Jurkat, Clone E6-1 (cell line): ENCODE data around the gene NUP214.

Source experiments
- DNase-seq: peaks from one replicate; pipeline ENCODE4 v3.0.0-alpha.2; 2011; ENCODE audit warnings: low read depth, low spot score
- H3K4me3 ChIP-seq: 2 replicates; pipeline ENCODE4 v1.5.1; 2011; ENCODE audit warnings: mild to moderate bottlenecking, low read length, control low read depth, moderate library complexity

Gene NUP214

DNA sequence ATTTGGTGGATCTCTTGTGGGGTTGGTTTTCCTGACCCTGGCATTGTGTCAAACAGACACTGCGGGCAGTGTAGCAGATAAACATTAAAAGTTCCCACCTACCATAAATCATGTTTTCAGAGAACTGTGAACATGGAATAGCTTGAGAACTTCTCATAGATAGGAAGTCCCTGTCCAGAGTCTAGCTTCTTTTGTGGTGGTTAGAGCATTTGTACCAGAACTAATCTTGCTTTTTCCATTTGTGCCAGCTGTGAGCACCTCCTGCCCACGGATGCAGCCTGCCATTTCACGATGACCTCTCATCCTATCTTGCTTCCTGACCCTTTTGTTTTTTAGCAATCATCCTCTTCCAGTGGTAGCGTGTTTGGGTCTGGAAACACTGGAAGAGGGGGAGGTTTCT, 89.5 kb downstream of the NUP214 start:
- H3K4me3 ChIP-seq: no peak overlapping the region
- no peak for DNase-seq

GRCh38 chr9:131216806-131217205, 91.4 kb downstream of the NUP214 start:
- H3K4me3 ChIP-seq: no peak overlapping the region
- DNase-seq: no peak

DNA sequence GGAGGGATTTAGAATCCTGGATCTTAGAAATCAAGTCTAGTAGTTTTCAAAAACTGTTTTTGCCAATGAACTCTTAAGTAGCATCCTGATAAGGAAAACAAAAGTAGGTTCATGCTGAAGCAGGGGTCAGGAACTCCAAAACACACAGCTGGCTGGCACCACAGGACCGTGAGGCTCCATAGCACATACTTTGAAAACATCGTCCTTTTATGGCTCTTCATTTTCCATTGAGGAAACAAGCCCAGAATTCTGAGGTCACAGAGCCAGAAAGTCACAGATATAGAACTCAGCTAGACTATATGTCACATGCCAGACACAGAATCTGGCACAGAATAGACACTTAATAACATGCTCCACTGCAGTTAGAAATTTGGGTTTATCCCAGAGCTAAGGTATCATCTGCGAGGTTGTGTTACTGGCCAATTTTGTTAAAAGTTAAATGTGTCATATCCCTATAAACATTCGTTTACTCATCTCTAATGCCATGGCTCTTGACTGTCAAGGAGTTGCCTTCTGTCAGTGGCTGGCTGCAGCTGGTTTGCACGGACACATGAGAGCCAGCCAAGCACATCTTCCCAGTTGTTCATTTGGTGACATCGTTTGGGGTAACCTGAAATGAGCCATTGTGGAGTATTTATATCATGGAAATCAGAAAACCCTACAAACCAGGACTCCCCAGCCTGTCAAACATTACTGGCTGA, 92.1 kb downstream of the NUP214 start:
- no peak for DNase-seq
- no peak overlapping the region for H3K4me3 ChIP-seq

GRCh38 chr9:131218370-131218769, 93.0 kb downstream of the NUP214 start:
- no peak for DNase-seq
- H3K4me3 ChIP-seq: no peak overlapping the region

- DNase-seq: no peak
- no peak overlapping the region for H3K4me3 ChIP-seq
Measured at GRCh38 chr9:131220485-131220884, 95.1 kb downstream of the NUP214 start.

DNA sequence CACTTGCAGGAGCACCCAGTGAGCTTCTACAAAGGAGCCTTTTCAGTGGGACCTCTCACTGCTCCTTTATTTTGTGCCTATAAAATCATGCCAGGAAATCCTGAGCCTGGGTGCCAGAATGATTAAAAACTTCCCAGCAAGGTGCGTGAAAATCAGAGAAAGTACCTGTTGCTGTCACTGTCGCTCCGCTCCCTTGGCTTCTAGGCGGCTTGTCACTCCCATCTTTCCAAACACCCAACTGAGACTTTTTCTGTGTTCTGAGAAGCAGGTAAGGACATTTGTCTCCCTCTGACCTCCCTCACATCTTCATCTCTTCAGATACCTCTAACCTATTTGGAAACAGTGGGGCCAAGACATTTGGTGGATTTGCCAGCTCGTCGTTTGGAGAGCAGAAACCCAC, 97.1 kb downstream of the NUP214 start:
- H3K4me3 ChIP-seq: no peak overlapping the region
- DNase-seq: no peak

DNA sequence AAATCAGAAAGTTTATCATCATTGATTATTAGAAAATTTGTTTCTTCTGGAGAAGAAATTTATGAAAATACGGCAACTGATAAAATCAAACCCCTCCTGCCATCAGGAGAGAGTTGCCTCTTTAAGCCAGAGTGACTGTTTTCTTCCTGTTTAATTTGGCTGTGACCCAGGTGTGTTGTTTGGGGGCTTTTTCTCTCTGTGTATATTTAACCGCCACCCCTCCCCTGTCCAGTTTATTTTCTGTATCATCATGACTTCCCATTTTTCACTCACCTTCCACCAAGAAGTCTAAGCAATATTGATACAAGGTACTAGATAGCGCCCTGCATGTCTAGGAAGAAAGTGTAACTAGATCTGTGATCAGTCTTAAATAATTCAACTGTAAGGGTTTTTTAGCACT, 100.8 kb downstream of the NUP214 start:
- H3K4me3 ChIP-seq: no peak overlapping the region

DNA sequence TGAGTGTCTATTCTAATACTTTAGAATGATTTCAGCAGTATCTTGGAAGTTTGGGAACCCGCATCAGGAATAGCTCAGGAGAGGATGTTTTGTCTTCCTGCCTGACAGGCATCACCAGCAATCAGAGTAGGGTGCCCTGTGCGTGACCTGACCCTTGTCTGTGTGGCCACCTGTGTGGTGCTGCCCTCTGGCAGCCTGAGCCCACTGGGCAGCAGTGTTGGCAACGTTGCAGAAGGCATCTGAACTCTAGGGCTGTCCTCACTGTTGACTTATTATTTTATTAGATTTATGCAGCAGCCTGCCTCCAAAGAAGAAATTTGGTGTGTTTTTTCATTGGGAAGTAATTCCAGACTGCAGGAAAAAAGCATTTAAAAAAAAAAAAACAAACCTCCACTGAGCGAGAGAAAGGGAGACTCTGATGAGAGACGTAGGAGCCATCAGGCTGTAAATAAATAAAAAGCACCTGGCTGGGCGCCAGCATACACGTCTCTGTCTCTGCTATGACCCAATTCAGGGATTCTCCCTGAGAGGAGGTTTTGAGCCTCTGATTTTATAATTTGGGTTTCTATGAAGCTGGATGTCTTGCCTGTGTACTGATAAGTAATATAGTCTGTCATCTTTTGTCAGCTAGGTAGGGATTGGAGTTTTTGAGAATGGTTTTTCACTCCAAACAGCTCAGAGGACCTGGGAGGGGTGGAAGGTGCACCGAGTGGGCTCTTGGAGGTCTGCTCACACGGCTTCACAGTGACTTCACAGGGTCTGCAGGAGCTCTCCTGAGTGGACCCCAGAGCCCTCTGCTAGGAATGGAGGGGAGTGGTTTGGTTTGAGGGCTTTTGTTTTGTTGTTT, 101.9 kb downstream of the NUP214 start:
- no peak for DNase-seq
- H3K4me3 ChIP-seq: no peak overlapping the region

More for the DNA sequence above, 100.8 kb downstream of the NUP214 start:
- no peak for DNase-seq

DNA sequence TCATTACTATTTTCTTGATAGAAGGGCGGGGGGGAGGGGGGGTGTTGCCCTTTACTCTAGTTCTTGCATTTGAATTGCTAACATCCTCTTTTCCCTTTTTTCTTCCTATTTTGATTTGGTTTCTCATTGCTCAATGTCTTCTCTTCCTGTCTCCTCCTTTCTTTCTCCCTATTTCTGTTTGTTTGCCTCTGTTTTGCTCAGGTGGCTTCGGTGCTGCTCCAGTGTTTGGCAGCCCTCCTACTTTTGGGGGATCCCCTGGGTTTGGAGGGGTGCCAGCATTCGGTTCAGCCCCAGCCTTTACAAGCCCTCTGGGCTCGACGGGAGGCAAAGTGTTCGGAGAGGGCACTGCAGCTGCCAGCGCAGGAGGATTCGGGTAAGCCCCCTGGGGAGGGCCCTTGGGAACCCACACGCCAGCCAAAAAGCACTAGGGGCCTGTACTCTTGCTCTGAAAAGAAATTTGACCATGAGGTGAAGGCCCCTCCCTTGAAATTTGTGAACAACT, 102.6 kb downstream of the NUP214 start:
- H3K4me3 ChIP-seq: no peak overlapping the region
- no peak for DNase-seq

DNA sequence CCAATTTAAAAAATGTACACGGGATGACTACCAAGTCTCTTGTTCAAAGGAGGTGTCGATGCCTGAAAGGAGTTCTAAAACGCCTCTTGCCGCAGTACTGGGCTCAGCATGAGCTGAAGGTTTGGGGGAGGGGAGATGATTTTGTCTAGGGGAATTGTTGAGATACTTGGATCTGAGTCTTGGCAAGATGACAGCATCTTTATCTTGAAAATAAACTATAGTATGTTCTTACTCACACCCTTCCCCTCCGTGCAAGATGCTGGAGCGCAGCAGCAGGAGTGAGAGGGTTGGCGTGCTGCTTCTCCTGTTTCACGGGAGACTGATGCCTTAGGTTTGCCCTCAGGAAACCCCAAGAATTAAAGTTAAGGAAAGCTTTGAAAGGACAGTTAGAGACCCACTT, 103.6 kb downstream of the NUP214 start:
- no peak overlapping the region for H3K4me3 ChIP-seq
- no peak for DNase-seq

GRCh38 chr9:131233556-131233955, 108.2 kb downstream of the NUP214 start:
- no peak overlapping the region for H3K4me3 ChIP-seq
- no peak for DNase-seq

- no peak for DNase-seq
Measured at GRCh38 chr9:131233995-131234394, 108.6 kb downstream of the NUP214 start.

DNA sequence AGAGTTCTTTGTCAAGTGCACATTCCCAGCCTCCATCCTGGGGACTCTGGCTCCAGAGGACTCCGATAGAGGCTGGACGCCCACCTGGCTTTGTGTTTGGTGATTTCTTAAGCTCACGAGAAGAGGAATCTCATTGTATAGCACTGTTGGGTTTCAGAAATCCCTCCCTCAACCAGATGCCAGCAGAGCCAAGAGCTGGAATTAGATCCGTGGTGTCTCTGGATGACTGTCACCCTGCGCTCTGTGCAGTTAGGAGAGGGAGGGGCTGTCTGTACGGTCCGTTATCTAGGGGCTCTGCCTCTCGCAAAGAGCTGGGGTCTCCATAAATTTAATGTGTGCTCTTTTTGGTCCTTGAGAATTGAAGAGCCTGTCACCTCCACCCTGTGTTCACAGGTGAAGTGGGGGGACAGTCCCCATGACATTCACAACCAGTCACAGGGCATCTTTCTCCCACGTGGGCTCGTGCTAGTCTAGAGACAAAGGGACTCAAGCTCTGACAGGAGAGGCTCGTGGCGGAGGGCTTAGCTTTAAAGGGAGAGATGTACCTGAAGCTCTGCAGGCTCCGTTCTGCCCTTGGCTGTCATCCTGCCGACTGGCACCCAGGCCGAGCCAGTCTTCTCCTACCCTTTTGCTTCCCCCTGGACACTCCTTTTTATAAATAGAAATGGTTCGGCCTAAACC, 109.6 kb downstream of the NUP214 start:
- no peak for DNase-seq
- H3K4me3 ChIP-seq: no peak overlapping the region

More at GRCh38 chr9:131233995-131234394, 108.6 kb downstream of the NUP214 start:
- no peak overlapping the region for H3K4me3 ChIP-seq

GRCh38 chr9:131235480-131235851, 110.1 kb downstream of the NUP214 start:
- DNase-seq: no peak
- no peak overlapping the region for H3K4me3 ChIP-seq

- no peak for DNase-seq
- H3K4me3 ChIP-seq: no peak overlapping the region
Measured at GRCh38 chr9:131236161-131236560, 110.8 kb downstream of the NUP214 start.

GRCh38 chr9:131236761-131237160, 111.4 kb downstream of the NUP214 start:
- DNase-seq: no peak
- H3K4me3 ChIP-seq: no peak overlapping the region

- peak overlapping the region; percentile 45; the same call in 1 of the 2 replicates for H3K4me3 ChIP-seq
- DNase-seq: no peak
Measured at GRCh38 chr9:131237291-131237690, 111.9 kb downstream of the NUP214 start.

GRCh38 chr9:131237931-131238401, 112.6 kb downstream of the NUP214 start:
- peak; percentile 93 for DNase-seq
- peak overlapping the region; percentile 45 for H3K4me3 ChIP-seq

- peak overlapping the region; percentile 45 for H3K4me3 ChIP-seq
- no peak for DNase-seq
Measured at GRCh38 chr9:131238402-131239021, 113.1 kb downstream of the NUP214 start.
